ENCODE measurements around the gene AFDN. TPM values are rescaled to one million over a fixed set of nuclear protein-coding genes. Genes with fewer than 3 reads are reported as not detected.

The AFDN gene
- total RNA-seq, 2 donors from 2014 or later: 213 to 232 TPM

- H3K36me3 ChIP-seq: no peaks in the 10 kb centered on the region
- intact Hi-C loops (cut with DNase I): loop anchor here (10.0 kb wide), 1 partner anchor 188 kb away; no protein-coding TSS in a partner anchor
- H3K9me3 ChIP-seq: no peaks in the 10 kb centered on the region
- no peak overlapping the region for H3K4me3 ChIP-seq
- no peak overlapping the region for H3K9ac ChIP-seq (ENCODE audit: low read depth in 2 of 2, low read length in 2 of 2)
- no peak overlapping the region for H3K27ac ChIP-seq
- no peaks in the 10 kb centered on the region for H3K4me1 ChIP-seq
- TF ChIP-seq CTCF (IDR thresholded peaks at IDR 0.05): no peak
- no peak for DNase-seq
- H3K27me3 ChIP-seq: no peaks in the 10 kb centered on the region
Measured at GRCh38 chr6:167927246-167927645, 100.5 kb downstream of the AFDN start.

GRCh38 chr6:167928111-167928510, 101.4 kb downstream of the AFDN start:
- Histone ChIP-seq H3K9me3 (no peaks in the 10 kb centered on the region), H3K4me3 (no peak overlapping the region), H3K36me3 (no peaks in the 10 kb centered on the region), H3K27me3 (no peaks in the 10 kb centered on the region), H3K4me1 (no peaks in the 10 kb centered on the region), H3K9ac (ENCODE audit: low read depth in 2 of 2, low read length in 2 of 2) (peak overlapping the region in 1 of 2 donors; percentile 19), H3K27ac (no peak overlapping the region)
- intact Hi-C loops (cut with DNase I): loop anchor here (10.0 kb wide), 1 partner anchor 187 kb away; no protein-coding TSS in a partner anchor
- DNase-seq: no peak
- no peak for TF ChIP-seq CTCF (IDR thresholded peaks at IDR 0.05)

GRCh38 chr6:167930295-167930694, 103.6 kb downstream of the AFDN start:
- Histone ChIP-seq H3K27me3 (no peaks in the 10 kb centered on the region), H3K4me1 (no peaks in the 10 kb centered on the region), H3K27ac (no peak overlapping the region), H3K9ac (ENCODE audit: low read depth in 2 of 2, low read length in 2 of 2) (no peak overlapping the region), H3K4me3 (no peak overlapping the region), H3K9me3 (no peaks in the 10 kb centered on the region), H3K36me3 (no peaks in the 10 kb centered on the region)
- intact Hi-C loops (cut with DNase I): no loop called here
- no peak for TF ChIP-seq CTCF (IDR thresholded peaks at IDR 0.05)
- no peak for DNase-seq

- Histone ChIP-seq H3K27me3 (no peaks in the 10 kb centered on the region), H3K27ac (peak overlapping the region; percentile 77), H3K4me1 (peaks cover under 1% of the 10 kb centered on the region), H3K36me3 (no peaks in the 10 kb centered on the region), H3K4me3 (no peak overlapping the region), H3K9ac (ENCODE audit: low read depth in 2 of 2, low read length in 2 of 2) (peak overlapping the region in 1 of 2 donors; percentile 59), H3K9me3 (no peaks in the 10 kb centered on the region)
- TF ChIP-seq CTCF (IDR thresholded peaks at IDR 0.05): no peak
- DNase-seq: peak; percentile 54
- intact Hi-C loops (cut with DNase I): no loop called here
Measured at GRCh38 chr6:167932468-167933276, 106.0 kb downstream of the AFDN start.

GRCh38 chr6:167933290-167933689, 106.6 kb downstream of the AFDN start:
- DNase-seq: no peak
- Histone ChIP-seq H3K4me1 (peaks cover 3% of the 10 kb centered on the region), H3K9me3 (no peaks in the 10 kb centered on the region), H3K9ac (ENCODE audit: low read depth in 2 of 2, low read length in 2 of 2) (no peak overlapping the region), H3K4me3 (no peak overlapping the region), H3K27me3 (no peaks in the 10 kb centered on the region), H3K27ac (peak overlapping the region; percentile 77), H3K36me3 (no peaks in the 10 kb centered on the region)
- intact Hi-C loops (cut with DNase I): no loop called here
- no peak for TF ChIP-seq CTCF (IDR thresholded peaks at IDR 0.05)
